ENCODE data around the gene TP53AIP1. TPM values are rescaled to one million over a fixed set of nuclear protein-coding genes. Genes with fewer than 3 reads are reported as not detected.

Gene TP53AIP1
- total and polyA plus RNA-seq, 5 donors = 0.05 TPM; not detected in 4

DNA sequence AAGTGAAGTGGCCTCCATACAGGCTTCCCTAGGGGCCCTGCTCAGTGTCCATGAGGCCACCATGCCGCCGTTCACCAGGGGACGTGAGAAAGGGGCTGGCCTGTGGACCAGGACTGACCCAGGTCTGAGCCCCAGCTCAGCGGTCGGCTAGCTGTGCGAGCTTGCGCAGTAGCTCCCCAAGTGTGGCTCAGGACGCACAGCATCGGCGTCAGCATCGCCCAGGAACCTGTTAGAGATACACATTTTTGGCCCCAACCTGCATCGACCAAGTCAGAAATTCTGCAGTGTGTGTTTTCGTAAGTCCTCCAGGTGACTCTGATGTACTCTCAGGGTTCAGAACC lies 429 bp downstream of the TP53AIP1 start:
- intact Hi-C loops (cut with DNase I) = no loop called here
- no peaks in the 10 kb centered on the region for H3K9me3 ChIP-seq (ENCODE audit: control insufficient read depth, low read length)
- H3K4me1 ChIP-seq (ENCODE audit: control insufficient read depth, insufficient read depth, low read length) = no peaks in the 10 kb centered on the region
- DNase-seq (no peak), ATAC-seq (no peak)
- 97% methylated on average over 13 of the region's 13 CpGs for WGBS
- no peaks in the 10 kb centered on the region for H3K27me3 ChIP-seq (ENCODE audit: control insufficient read depth, insufficient read depth)
- H3K4me3 ChIP-seq (ENCODE audit: low read length) = no peak overlapping the region
- no peak overlapping the region for H3K27ac ChIP-seq (ENCODE audit: low read length)

DNA sequence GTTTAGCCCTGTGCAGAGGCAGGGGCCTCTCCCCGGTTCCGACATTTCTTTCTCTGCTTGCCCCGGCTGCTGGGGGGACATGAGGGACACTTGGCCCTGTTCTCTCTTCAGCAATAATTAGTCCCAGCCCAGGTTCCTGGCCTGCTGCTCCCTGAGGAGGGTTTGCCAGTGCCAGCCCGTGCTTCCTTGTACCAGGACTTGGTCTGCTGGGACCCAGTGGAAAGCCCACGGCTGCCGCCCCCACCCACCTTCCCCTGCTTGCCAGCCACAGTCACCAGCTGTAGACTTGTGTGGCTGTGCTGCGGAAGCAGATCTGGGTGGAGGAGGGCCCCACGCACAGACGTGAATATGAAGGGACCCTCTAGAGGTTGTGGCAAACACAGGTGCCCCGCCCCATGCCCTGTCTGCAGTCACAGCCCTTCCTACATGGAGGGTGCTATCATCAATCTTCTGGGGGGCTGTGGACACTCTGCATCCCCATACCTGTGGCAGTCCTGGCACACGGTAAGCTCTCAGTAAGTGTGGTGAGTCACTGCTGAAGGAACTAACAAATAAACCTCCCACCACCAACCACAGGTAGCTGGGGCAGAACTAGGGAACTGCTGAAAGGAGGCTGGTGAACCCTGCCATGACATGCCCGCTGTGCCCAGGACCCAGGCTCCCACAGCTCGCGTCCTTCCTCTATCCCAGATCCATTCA lies 949 bp downstream of the TP53AIP1 start:
- H3K4me1 ChIP-seq (ENCODE audit: control insufficient read depth, insufficient read depth, low read length) = no peaks in the 10 kb centered on the region
- no peaks in the 10 kb centered on the region for H3K9me3 ChIP-seq (ENCODE audit: control insufficient read depth, low read length)
- no peak overlapping the region for H3K4me3 ChIP-seq (ENCODE audit: low read length)
- ATAC-seq (no peak), DNase-seq (no peak)
- intact Hi-C loops (cut with DNase I) = no loop called here
- whole genome bisulfite sequencing = 92% methylated on average over 14 of the region's 14 CpGs
- H3K27me3 ChIP-seq (ENCODE audit: control insufficient read depth, insufficient read depth) = no peaks in the 10 kb centered on the region
- no peak overlapping the region for H3K27ac ChIP-seq (ENCODE audit: low read length)

DNA sequence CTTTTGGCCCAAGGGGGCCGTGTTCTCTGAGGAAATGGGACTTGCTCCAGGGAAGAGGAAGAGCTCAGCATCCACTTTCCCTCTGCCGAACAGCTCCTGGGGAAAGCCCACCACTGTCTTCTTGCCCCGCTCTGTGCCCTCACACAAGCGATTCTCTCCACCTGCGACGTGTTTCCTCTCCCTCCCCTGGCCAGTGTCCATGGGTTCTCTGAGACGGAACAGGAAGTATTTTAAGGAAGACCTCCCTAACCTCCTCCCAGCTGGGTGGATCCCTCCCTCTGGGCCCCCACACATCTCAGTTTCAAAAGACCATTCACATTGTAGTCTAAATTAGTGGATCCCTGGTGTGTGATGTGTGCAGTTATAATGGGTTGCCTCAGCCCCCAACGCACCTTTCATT lies 1.6 kb downstream of the TP53AIP1 start:
- WGBS = 63% methylated on average over 8 of the region's 8 CpGs
- H3K27ac ChIP-seq (ENCODE audit: low read length) = no peak overlapping the region
- no peaks in the 10 kb centered on the region for H3K27me3 ChIP-seq (ENCODE audit: control insufficient read depth, insufficient read depth)
- DNase-seq (no peak), ATAC-seq (no peak)
- no peaks in the 10 kb centered on the region for H3K4me1 ChIP-seq (ENCODE audit: control insufficient read depth, insufficient read depth, low read length)
- intact Hi-C loops (cut with DNase I) = no loop called here
- no peak overlapping the region for H3K4me3 ChIP-seq (ENCODE audit: low read length)
- H3K9me3 ChIP-seq (ENCODE audit: control insufficient read depth, low read length) = no peaks in the 10 kb centered on the region

DNA sequence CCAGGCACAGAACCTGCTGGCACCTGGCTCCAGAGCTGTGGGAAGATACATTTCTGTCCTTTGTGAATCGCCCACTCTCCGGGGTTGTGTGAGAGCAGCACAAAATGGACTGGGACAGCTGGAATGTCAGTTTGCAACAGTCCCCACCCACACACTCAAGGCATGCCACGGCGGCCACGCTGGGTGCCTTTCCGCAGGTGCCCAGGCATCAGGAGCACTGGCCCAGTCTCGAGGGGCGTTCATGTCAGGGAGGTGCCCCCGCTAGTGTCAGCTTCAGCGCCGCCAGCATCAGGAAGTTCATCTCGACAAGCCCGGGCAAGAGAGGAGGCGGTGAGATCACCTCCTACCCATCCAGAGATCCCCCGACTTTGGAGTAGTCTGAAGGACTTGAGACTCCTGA lies 2.1 kb downstream of the TP53AIP1 start:
- intact Hi-C loops (cut with DNase I) = no loop called here
- no peak for DNase-seq
- Histone ChIP-seq H3K4me1 (ENCODE audit: control insufficient read depth, insufficient read depth, low read length) (no peaks in the 10 kb centered on the region), H3K27ac (ENCODE audit: low read length) (no peak overlapping the region), H3K4me3 (ENCODE audit: low read length) (no peak overlapping the region), H3K9me3 (ENCODE audit: control insufficient read depth, low read length) (no peaks in the 10 kb centered on the region), H3K27me3 (ENCODE audit: control insufficient read depth, insufficient read depth) (no peaks in the 10 kb centered on the region)
- no peak for ATAC-seq
- 78% methylated on average over 15 of the region's 15 CpGs for WGBS

DNA sequence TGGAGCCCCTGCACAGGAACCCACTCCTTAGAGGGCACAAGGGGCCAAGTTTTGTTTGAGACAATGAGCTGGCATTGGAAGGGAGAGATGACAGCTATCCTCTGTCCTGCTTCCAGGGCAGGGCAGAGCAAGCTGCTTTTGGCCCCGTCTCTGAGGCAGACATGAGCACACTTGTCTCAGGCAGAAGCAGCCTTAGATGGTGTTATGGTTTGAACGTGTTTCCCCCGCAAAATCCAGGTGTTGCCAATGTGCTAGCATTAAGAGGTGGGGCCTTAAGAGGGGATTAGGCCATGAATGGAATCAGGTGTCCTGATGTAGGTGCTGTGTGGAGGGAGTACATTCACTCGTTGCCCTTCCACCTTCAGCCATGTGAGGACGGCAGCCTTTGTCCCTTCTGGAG lies 2.5 kb downstream of the TP53AIP1 start:
- DNase-seq (no peak), ATAC-seq (no peak)
- WGBS = 78% methylated on average over 5 of the region's 5 CpGs
- no peaks in the 10 kb centered on the region for H3K9me3 ChIP-seq (ENCODE audit: control insufficient read depth, low read length)
- intact Hi-C loops (cut with DNase I) = no loop called here
- no peaks in the 10 kb centered on the region for H3K27me3 ChIP-seq (ENCODE audit: control insufficient read depth, insufficient read depth)
- no peak overlapping the region for H3K4me3 ChIP-seq (ENCODE audit: low read length)
- no peak overlapping the region for H3K27ac ChIP-seq (ENCODE audit: low read length)
- H3K4me1 ChIP-seq (ENCODE audit: control insufficient read depth, insufficient read depth, low read length) = no peaks in the 10 kb centered on the region

DNA sequence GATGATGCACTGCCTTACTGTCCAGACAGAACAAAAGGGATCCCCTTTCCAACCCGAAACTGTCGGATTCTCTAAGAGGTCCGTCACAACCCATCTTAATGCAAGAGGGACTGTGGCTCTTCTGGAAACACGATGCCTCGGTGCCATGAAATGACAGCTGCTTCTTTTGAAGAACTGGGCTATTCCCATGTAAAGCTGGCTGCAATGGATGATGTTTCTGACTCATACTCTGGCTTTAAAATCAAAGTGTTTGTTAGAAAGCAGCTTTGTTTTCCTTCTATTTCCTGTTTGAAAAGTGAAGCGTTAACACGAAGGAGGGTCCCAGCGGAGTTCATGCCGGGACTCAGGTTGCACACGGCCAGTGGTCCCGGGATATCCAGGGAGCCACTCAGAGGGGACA lies 3.1 kb downstream of the TP53AIP1 start:
- ATAC-seq (no peak), DNase-seq (no peak)
- 59% methylated on average over 11 of the region's 11 CpGs for WGBS
- no peak overlapping the region for H3K4me3 ChIP-seq (ENCODE audit: low read length)
- intact Hi-C loops (cut with DNase I) = no loop called here
- H3K27me3 ChIP-seq (ENCODE audit: control insufficient read depth, insufficient read depth) = no peaks in the 10 kb centered on the region
- no peaks in the 10 kb centered on the region for H3K9me3 ChIP-seq (ENCODE audit: control insufficient read depth, low read length)
- no peaks in the 10 kb centered on the region for H3K4me1 ChIP-seq (ENCODE audit: control insufficient read depth, insufficient read depth, low read length)
- H3K27ac ChIP-seq (ENCODE audit: low read length) = no peak overlapping the region

DNA sequence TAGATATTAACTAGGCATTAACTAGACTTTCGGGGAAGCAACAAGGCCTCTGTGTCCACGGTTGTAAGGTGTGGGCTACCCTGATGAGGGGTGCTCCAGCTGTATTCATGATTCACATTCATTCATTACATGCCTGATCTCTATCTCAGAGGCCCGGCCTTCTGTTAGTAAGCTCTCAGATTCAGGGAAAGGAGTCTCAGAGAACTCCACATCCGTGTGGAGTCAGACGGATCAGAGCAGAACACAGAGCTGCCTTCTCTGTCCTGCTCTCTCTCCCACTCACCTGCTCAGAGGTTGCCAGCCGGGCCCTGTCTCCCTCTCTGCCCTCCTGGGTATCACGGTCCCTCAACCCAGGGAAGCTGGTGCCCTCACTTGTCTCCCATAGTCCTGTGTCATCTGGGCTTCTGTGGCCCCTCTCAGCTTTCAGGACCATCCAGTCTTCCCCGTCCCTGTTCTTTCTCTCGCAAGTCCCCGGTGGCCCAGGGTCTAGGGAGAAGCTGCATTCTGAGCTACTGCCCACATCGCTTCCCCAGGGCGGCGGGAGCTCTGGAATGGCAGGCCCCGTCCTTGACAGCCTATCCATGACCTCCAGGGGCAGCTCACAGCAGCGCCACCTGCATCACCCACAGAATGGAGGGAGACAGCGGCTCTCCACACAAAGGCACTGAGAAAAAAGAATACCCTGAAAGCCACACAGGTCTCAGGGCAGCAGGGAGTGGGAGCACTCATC lies 4.3 kb downstream of the TP53AIP1 start:
- Histone ChIP-seq H3K4me1 (ENCODE audit: control insufficient read depth, insufficient read depth, low read length) (no peaks in the 10 kb centered on the region), H3K9me3 (ENCODE audit: control insufficient read depth, low read length) (no peaks in the 10 kb centered on the region), H3K27me3 (ENCODE audit: control insufficient read depth, insufficient read depth) (no peaks in the 10 kb centered on the region), H3K27ac (ENCODE audit: low read length) (no peak overlapping the region), H3K4me3 (ENCODE audit: low read length) (no peak overlapping the region)
- intact Hi-C loops (cut with DNase I) = no loop called here
- no peak for DNase-seq
- 89% methylated on average over 16 of the region's 16 CpGs for WGBS
- no peak for ATAC-seq

DNA sequence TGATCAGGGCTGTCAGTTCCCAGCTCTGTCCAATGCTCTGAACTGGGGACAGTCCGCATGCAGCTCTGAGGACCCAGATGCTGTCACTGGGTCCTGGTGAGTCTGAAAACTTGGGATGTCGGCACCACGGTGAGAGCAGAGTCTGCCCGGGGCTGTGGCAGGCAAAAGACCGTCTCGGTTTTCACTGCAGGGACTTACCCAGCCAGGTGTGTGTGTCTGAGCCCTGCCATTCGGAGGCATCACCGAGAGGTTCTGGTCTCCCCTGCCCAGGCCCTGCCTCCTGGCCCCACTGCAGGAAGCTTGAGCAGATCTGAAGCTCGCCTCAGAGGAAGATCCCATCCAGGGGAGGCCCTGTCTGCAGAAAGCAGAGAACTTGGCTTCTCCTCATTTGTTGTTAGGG lies 5.2 kb downstream of the TP53AIP1 start:
- Histone ChIP-seq H3K4me1 (ENCODE audit: control insufficient read depth, insufficient read depth, low read length) (no peaks in the 10 kb centered on the region), H3K4me3 (ENCODE audit: low read length) (no peak overlapping the region), H3K27me3 (ENCODE audit: control insufficient read depth, insufficient read depth) (no peaks in the 10 kb centered on the region), H3K9me3 (ENCODE audit: control insufficient read depth, low read length) (no peaks in the 10 kb centered on the region), H3K27ac (ENCODE audit: low read length) (no peak overlapping the region)
- intact Hi-C loops (cut with DNase I) = no loop called here
- WGBS = 86% methylated on average over 9 of the region's 9 CpGs
- ATAC-seq (no peak), DNase-seq (no peak)

DNA sequence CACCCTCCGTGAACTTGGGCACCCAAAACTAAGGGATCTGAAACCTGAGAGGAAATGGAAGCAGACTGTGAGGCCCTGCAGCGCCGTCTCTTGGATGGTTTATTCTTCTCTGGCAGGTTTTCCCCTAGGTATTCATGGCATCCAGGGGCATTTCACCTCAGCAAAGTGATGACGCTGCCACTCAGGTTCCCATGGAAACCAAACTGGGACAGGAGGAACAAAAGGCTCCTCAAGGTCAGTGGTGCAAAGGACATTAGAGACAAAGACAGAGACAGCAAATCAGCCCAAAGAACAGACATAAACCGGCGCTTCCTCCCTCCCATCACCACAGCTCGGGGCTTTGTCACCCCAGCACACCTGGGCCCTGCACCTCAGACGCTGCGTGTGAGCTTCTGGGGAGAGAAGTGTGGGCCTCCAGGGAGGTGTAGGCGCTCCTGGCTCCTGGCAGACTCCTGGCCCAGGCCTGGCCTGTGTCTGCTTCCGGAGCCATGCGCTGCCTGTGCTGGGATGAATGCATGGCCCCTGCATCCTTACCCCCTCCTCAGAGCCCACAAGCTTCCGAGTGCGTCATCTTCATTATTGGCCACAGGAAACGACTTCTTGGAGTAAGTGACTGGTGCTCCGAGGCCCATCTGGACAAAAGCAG lies 5.9 kb downstream of the TP53AIP1 start:
- DNase-seq = no peak
- ATAC-seq = no peak

DNA sequence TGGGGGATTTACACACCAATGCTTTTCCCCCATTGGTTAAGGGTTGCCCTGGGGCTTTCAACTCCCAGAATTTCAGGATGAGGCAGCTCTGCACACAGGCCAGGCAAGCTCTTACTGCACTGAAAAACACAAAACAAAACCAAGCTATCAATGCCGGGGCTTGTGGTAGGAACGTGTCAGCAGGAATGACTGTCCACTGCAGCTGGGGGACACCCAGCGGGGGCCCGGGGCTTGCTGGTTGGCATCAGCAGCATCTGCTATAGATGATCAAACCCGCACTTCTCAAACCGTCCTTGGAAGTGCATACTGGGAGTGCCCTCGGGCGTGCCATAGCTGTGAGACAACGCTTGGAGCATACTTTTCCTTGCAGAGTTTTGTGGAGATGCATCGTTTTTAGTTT lies 7.7 kb downstream of the TP53AIP1 start:
- H3K27me3 ChIP-seq (ENCODE audit: control insufficient read depth, insufficient read depth) = no peaks in the 10 kb centered on the region
- WGBS = 94% methylated on average over 10 of the region's 10 CpGs
- DNase-seq (no peak), ATAC-seq (no peak)
- H3K4me3 ChIP-seq (ENCODE audit: low read length) = no peak overlapping the region
- no peaks in the 10 kb centered on the region for H3K4me1 ChIP-seq (ENCODE audit: control insufficient read depth, insufficient read depth, low read length)
- no peak overlapping the region for H3K27ac ChIP-seq (ENCODE audit: low read length)
- no peaks in the 10 kb centered on the region for H3K9me3 ChIP-seq (ENCODE audit: control insufficient read depth, low read length)
- intact Hi-C loops (cut with DNase I) = no loop called here

More for the DNA sequence above, 5.9 kb downstream of the TP53AIP1 start:
- 76% methylated on average over 16 of the region's 16 CpGs for WGBS
- H3K9me3 ChIP-seq (ENCODE audit: control insufficient read depth, low read length) = no peaks in the 10 kb centered on the region
- intact Hi-C loops (cut with DNase I) = no loop called here
- H3K27me3 ChIP-seq (ENCODE audit: control insufficient read depth, insufficient read depth) = no peaks in the 10 kb centered on the region
- no peak overlapping the region for H3K4me3 ChIP-seq (ENCODE audit: low read length)
- H3K4me1 ChIP-seq (ENCODE audit: control insufficient read depth, insufficient read depth, low read length) = no peaks in the 10 kb centered on the region
- H3K27ac ChIP-seq (ENCODE audit: low read length) = no peak overlapping the region

DNA sequence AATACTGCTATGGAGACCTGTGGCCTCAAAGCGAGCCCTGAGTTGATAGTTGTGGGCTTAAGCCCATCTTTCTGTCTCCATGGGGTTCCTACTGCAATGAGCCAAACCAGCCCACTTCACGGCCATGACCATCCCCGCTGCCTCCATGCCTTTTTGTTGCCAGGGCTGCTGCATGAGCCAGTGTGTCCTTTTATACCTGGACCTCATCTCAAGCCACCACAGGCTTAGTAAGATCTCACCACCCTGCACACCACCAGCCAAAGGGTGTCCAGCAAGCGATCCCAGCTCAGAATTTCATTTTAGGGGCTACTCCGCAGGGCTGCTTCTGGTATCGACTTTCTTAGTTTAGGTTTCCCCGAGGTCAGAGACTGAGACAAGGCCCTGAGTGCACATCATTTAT lies 8.3 kb downstream of the TP53AIP1 start:
- Histone ChIP-seq H3K4me3 (ENCODE audit: low read length) (no peak overlapping the region), H3K27ac (ENCODE audit: low read length) (no peak overlapping the region), H3K9me3 (ENCODE audit: control insufficient read depth, low read length) (no peaks in the 10 kb centered on the region), H3K27me3 (ENCODE audit: control insufficient read depth, insufficient read depth) (no peaks in the 10 kb centered on the region), H3K4me1 (ENCODE audit: control insufficient read depth, insufficient read depth, low read length) (no peaks in the 10 kb centered on the region)
- ATAC-seq (no peak), DNase-seq (no peak)
- intact Hi-C loops (cut with DNase I) = no loop called here
- 94% methylated on average over 7 of the region's 7 CpGs for WGBS

All from right cardiac atrium (tissue), 5 donors.